SK-N-MC (cell line): Measurements from ENCODE around the gene FAM151A.

Source experiments
- DNase-seq: peaks from one replicate; pipeline ENCODE4 v3.0.0-alpha.2; 2011; ENCODE audit warnings: low read depth, low spot score
- H3K27ac ChIP-seq: fragments of 200-600 bp; sonication (generic); 2 replicates; pipeline ENCODE4 v1.5.1; 2016; ENCODE audit warnings: mixed run types
- H3K36me3 ChIP-seq: fragments of 200-600 bp; sonication (generic); 2 replicates; pipeline ENCODE4 v1.6.1; 2017; ENCODE audit warnings: antibody characterized with exemption, low read length, mixed read lengths; ENCODE audit not compliant: insufficient read depth
- H3K4me3 ChIP-seq: fragments of 200-600 bp; sonication (generic); 2 replicates; pipeline ENCODE4 v1.5.1; 2016
- H3K9ac ChIP-seq: fragments of 200-600 bp; sonication (generic); 2 replicates; pipeline ENCODE4 v1.8.0; 2017; ENCODE audit warnings: mixed run types, mixed read lengths; ENCODE audit not compliant: insufficient read length
- H3K9me3 ChIP-seq: fragments of 200-600 bp; sonication (generic); 2 replicates; pipeline ENCODE4 v1.6.1; 2017; ENCODE audit warnings: low read depth, mild to moderate bottlenecking, antibody characterized with exemption, low read length, moderate library complexity, mixed read lengths
- EZH2 ChIP-seq: fragments of 200-600 bp; sonication (generic); IDR thresholded peaks from one replicate; pipeline ENCODE4 v1.6.1; 2017; ENCODE audit warnings: antibody characterized with exemption
- FOXP2 ChIP-seq: optimal IDR thresholded peaks from 2 replicates; pipeline ENCODE3; 2011; ENCODE audit warnings: mild to moderate bottlenecking, moderate library complexity; ENCODE audit not compliant: insufficient read depth; ENCODE audit errors: extremely low read length, control extremely low read depth
- POLR2AphosphoS5 ChIP-seq: IDR thresholded peaks from 2 replicates; pipeline ENCODE4 v1.6.1; 2012; ENCODE audit warnings: mild to moderate bottlenecking, low read depth, low read length, borderline replicate concordance

The FAM151A gene

DNA sequence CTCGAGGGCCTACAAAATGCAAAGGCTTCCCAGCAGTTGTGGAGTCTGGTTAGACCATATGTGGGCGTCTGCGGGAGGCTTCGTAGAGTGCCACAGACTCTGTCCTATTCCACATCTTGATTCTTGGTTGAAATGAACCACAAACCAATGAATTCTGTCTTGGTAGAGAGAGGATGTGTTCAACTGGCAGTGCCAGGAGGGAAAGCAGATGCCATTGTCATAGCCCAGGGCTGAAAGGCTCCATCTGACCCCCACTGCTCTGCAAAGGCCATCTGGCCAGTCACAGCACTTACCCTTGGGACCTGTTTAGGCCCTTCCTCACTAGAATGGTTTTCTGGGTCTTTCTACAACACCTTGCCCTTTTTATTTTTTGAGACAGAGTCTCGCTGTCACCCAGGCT is 53.2 kb downstream of the FAM151A start:
- Histone ChIP-seq H3K9ac (no peak overlapping the region), H3K9me3 (no peaks in the 10 kb centered on the region), H3K4me3 (no peak overlapping the region), H3K27ac (no peak overlapping the region), H3K36me3 (no peaks in the 10 kb centered on the region)
- DNase-seq, result no peak
- TF ChIP-seq POLR2AphosphoS5, result no peak
- TF ChIP-seq FOXP2, result no peak

DNA sequence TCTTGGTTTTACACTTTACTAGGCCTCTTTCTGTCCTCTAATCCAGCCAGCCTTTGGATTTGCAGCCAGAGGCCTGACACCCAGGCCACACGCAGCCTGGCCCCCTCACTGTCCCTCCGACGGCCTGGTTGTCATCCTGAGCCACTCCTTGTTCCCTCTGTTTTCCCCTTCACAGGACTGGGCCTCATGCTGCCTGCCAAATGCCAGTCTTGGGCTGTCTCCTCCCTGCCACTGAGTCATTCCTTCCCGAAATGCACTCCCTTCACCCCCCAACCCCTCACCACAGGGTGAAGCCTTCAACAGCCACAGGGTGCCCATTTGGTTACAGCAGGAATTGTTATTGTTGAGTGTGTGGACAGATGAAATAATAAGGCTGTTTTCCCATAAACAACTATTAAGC is 54.0 kb downstream of the FAM151A start:
- H3K9me3 ChIP-seq, result no peaks in the 10 kb centered on the region
- no peak overlapping the region for H3K27ac ChIP-seq
- no peak overlapping the region for H3K9ac ChIP-seq
- no peaks in the 10 kb centered on the region for H3K36me3 ChIP-seq
- no peak overlapping the region for H3K4me3 ChIP-seq
- no peak for TF ChIP-seq EZH2
- no peak for TF ChIP-seq FOXP2
- no peak for TF ChIP-seq POLR2AphosphoS5
- DNase-seq, result no peak

DNA sequence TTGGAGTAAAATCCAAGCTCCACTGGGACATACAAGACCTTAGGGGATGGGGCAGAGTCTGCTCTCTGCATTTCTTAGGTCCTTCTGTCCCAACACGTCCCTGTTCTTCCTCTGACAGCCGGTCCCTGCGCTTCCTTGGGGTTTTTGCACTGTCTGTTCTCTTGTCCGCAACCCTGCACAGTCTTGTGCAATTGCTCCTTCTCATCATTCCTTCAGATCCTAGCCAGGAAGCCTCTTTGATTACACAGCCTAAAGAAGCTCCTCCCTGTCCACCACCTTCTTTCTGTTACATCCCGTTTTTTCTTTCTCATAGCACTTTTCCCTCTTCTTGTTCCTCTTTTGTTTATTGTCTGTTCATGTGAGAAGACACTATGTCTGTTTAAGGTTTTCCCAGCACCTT is 55.4 kb downstream of the FAM151A start:
- no peak for TF ChIP-seq EZH2
- TF ChIP-seq FOXP2, result no peak
- TF ChIP-seq POLR2AphosphoS5, result no peak
- H3K36me3 ChIP-seq, result no peaks in the 10 kb centered on the region
- no peaks in the 10 kb centered on the region for H3K9me3 ChIP-seq
- no peak for DNase-seq
- H3K27ac ChIP-seq, result no peak overlapping the region
- no peak overlapping the region for H3K9ac ChIP-seq
- H3K4me3 ChIP-seq, result no peak overlapping the region

DNA sequence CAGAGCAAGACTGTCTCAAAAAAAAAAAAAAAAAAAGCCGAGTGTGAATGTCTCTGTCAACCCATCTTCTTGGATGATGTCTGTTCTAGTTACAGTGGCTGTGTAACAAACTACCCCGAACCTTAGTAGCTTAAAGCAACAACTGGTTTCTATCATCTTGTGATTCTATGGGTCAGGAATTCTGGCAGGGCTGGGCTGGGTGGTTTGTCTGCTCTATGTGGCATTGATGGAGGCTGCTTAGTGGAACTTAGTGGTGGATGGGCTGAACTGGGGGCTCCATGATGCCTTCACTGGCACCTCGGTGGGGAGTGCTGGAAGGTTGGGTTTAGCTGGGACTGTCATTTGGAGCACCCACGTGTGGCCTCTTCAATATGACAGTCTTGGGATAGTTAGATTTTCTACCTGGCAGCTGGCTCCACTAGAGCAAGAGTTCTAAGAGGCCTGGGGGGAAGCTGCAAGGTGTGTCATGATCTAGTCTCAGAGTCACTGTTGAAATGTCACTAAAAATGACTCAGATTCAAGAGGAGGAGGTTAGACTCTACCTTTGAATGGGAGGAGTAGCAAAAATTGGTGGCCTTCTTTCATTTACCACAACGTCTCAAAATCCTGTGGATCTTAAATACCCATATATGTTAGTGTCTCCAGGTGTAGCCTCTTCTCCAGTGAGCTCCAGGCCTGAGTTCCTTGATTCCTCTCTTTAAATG is 56.7 kb downstream of the FAM151A start:
- Histone ChIP-seq H3K9ac (no peak overlapping the region), H3K9me3 (no peaks in the 10 kb centered on the region), H3K27ac (no peak overlapping the region), H3K4me3 (no peak overlapping the region), H3K36me3 (no peaks in the 10 kb centered on the region)
- no peak for TF ChIP-seq FOXP2
- TF ChIP-seq EZH2, result no peak
- TF ChIP-seq POLR2AphosphoS5, result no peak
- no peak for DNase-seq

DNA sequence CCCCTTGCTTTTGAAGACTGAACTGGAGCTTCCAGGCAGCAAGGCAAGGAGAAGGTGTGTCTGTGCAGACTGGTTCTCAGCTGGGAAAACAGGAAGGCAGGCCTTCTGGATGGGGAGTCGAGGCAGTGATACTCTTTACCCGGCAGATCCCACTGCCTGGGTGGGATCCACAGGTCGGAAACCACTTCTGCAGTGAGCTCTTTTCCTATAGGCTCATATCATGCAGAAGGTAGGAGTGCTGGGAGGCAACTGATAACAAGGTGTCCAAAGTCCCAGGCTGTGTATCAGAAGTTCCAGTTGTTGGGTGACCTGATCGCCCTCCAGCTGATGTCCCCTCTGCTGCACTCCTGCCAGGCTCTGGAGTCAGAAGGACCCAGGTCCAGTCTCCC is 58.2 kb downstream of the FAM151A start:
- H3K4me3 ChIP-seq, result no peak overlapping the region
- DNase-seq, result no peak
- H3K36me3 ChIP-seq, result no peaks in the 10 kb centered on the region
- H3K27ac ChIP-seq, result no peak overlapping the region
- H3K9me3 ChIP-seq, result no peaks in the 10 kb centered on the region
- TF ChIP-seq EZH2 (no peak), POLR2AphosphoS5 (no peak), FOXP2 (no peak)
- no peak overlapping the region for H3K9ac ChIP-seq

DNA sequence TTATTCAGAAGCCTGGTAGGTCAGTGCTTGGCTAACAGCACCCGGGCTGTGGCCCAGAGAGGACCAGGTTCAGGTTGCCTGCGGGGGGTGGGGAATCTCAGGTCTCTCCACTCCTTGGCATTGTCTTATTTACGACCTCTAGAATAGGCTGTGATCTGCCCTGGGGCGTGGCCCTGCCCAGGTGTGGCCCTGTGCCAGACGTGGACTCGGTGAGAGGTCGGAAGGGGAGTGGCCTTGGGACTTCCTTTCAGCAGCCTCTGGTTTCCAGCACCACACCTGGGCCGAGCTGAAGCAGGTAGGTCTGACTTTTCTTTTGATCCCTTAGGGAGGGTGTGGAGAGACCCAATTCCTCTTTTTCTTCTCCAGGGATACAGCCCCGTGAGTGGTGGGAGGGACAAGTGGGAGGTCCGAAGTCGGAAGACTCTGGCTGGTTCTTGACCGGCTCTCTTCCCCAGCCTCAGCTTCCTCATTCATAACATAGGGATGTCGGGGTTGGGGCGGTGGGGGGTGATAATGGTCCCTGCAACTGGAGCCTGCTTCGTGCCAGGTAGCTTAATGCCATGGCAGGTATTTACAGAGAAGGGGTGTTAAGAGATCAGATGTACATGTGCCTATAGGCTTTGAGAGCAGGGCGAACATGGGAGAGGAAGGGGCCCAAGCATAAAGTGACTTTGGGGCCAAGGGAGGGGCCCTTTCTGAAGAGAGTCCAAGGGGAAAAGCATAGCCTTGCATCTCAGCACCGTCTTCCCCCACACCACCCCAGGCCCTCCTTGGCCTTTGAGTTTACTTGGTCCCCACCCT is 58.8 kb downstream of the FAM151A start:
- no peak overlapping the region for H3K27ac ChIP-seq
- no peak for DNase-seq

DNA sequence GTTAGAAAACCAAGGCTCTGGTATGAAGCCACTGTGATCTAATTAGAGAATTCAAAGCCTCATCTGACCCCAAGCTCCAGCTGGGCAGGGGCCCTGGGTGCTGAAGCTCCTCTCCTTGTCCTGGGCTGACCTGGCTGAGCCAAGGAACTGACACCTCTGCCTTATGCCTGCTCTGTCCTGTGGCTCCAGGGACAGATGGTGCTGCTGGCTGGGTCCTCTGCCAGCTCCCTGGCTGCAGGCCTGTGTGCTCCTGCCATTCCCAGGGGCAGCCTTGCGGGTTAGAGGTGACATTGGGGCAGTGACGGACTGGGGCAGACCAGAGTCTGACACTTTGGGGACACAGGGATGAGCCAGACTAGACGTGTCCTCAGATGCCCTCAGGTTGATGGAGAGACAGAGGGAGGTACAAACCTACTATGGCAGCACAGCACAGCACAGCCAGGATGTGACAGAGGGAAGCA is 63.5 kb downstream of the FAM151A start:
- Histone ChIP-seq H3K36me3 (no peaks in the 10 kb centered on the region), H3K9me3 (peaks cover 3% of the 10 kb centered on the region; the same call in 1 of the 2 replicates), H3K27ac (no peak overlapping the region), H3K4me3 (no peak overlapping the region), H3K9ac (no peak overlapping the region)
- no peak for DNase-seq
- no peak for TF ChIP-seq EZH2
- no peak for TF ChIP-seq FOXP2
- TF ChIP-seq POLR2AphosphoS5, result no peak

More for the DNA sequence above, 58.8 kb downstream of the FAM151A start:
- Histone ChIP-seq H3K9ac (no peak overlapping the region), H3K9me3 (no peaks in the 10 kb centered on the region), H3K4me3 (no peak overlapping the region), H3K36me3 (no peaks in the 10 kb centered on the region)
- no peak for TF ChIP-seq FOXP2
- TF ChIP-seq EZH2, result no peak
- no peak for TF ChIP-seq POLR2AphosphoS5
